ENCODE data around the gene SAP25. TPM values are rescaled to one million over a fixed set of nuclear protein-coding genes. Genes with fewer than 3 reads are reported as not detected.
"Not testable (repeated sequence)": the region's sequence is repeated elsewhere in the genome, so short reads cannot be mapped to it uniquely, and the experiment has no call there.

The SAP25 gene
- polyA plus RNA-seq, 3 donors: 4.4 to 9.6 (median 7.0) TPM

- peak; percentile 100 for DNase-seq
These were observed 34.9 kb downstream of the SAP25 start, which contains the start of gene AGFG2 for GRCh38 chr7:100538654-100539435. Gene AGFG2 (plus strand): TSS chr7:100539203. CDS start chr7:100539347, 144 bp downstream.

- DNase-seq: no peak
These were observed 35.4 kb downstream of the SAP25 start for GRCh38 chr7:100538348-100538653.

GRCh38 chr7:100536695-100537094, 37.0 kb downstream of the SAP25 start:
- DNase-seq: not testable (repeated sequence)

GRCh38 chr7:100535982-100536381, 37.7 kb downstream of the SAP25 start:
- DNase-seq: not testable (repeated sequence)

- no peak for DNase-seq
These were observed 41.3 kb downstream of the SAP25 start for GRCh38 chr7:100532165-100533022.

- DNase-seq: not testable (repeated sequence)
These were observed 45.4 kb downstream of the SAP25 start for GRCh38 chr7:100528108-100528866.

GRCh38 chr7:100523192-100523591, 50.5 kb downstream of the SAP25 start:
- not testable (repeated sequence) for DNase-seq

Other genes with a start within 250 kb of the SAP25 start
- gene PILRB, start 215.8 kb downstream of the SAP25 start, polyA plus RNA-seq (ENCODE audit: insufficient read length in 3 of 3): 10 to 100 TPM; 35.8 to 63.6 (median 63.1) TPM
- 10 to 100 TPM in 1 of 3 donors, 1 to 10 TPM in 2; 4.5 to 10.1 (median 6.3) TPM for gene PILRA, start 200.4 kb downstream of the SAP25 start, polyA plus RNA-seq (ENCODE audit: insufficient read length in 3 of 3)
- gene ZCWPW1, start 145.2 kb downstream of the SAP25 start, polyA plus RNA-seq (ENCODE audit: insufficient read length in 3 of 3): 1 to 10 TPM; 6.3 to 8.4 (median 7.0) TPM
- 10 to 100 TPM; 55.0 to 63.4 (median 62.5) TPM for gene MEPCE, start 144.1 kb downstream of the SAP25 start, polyA plus RNA-seq (ENCODE audit: insufficient read length in 3 of 3)
- gene PPP1R35, start 137.4 kb downstream of the SAP25 start, polyA plus RNA-seq (ENCODE audit: insufficient read length in 3 of 3): 10 to 100 TPM; 20.9 to 23.5 (median 23.2) TPM
- gene SPACDR, start 109.6 kb downstream of the SAP25 start, polyA plus RNA-seq (ENCODE audit: insufficient read length in 3 of 3): 1 to 10 TPM in 2 of 3 donors, under 1 TPM in 1; 0.73 to 1.9 (median 1.3) TPM
- gene TSC22D4, start 94.7 kb downstream of the SAP25 start, polyA plus RNA-seq (ENCODE audit: insufficient read length in 3 of 3): 10 to 100 TPM; 48.2 to 57.9 (median 55.5) TPM
- gene NYAP1, start 90.0 kb downstream of the SAP25 start, polyA plus RNA-seq (ENCODE audit: insufficient read length in 3 of 3): 1 to 10 TPM; 2.4 to 3.2 (median 2.8) TPM
- gene AGFG2, start 34.7 kb downstream of the SAP25 start, polyA plus RNA-seq (ENCODE audit: insufficient read length in 3 of 3): 10 to 100 TPM; 11.3 to 16.6 (median 12.8) TPM
- 10 to 100 TPM; 43.7 to 56.0 (median 46.8) TPM for gene LRCH4, start 12.2 kb upstream of the SAP25 start, polyA plus RNA-seq (ENCODE audit: insufficient read length in 3 of 3)
- gene FBXO24, start 12.4 kb upstream of the SAP25 start, polyA plus RNA-seq (ENCODE audit: insufficient read length in 3 of 3): 1 to 10 TPM; 1.8 to 2.6 (median 2.3) TPM
- gene PCOLCE, start 28.5 kb upstream of the SAP25 start, polyA plus RNA-seq (ENCODE audit: insufficient read length in 3 of 3): 100 to 1,000 TPM; 108 to 146 (median 137) TPM
- gene MOSPD3, start 38.6 kb upstream of the SAP25 start, polyA plus RNA-seq (ENCODE audit: insufficient read length in 3 of 3): 10 to 100 TPM; 26.8 to 31.5 (median 30.3) TPM
- 1 to 10 TPM in 2 of 3 donors, under 1 TPM in 1; 0.80 to 1.2 (median 1.1) TPM for gene TFR2, start 67.7 kb upstream of the SAP25 start, polyA plus RNA-seq (ENCODE audit: insufficient read length in 3 of 3)
- gene ACTL6B, start 82.5 kb upstream of the SAP25 start, polyA plus RNA-seq (ENCODE audit: insufficient read length in 3 of 3): under 1 TPM in 1 of 3 donors, not detected in 2; 0.09 TPM
- 100 to 1,000 TPM; 195 to 236 (median 231) TPM for gene GNB2, start 99.8 kb upstream of the SAP25 start, polyA plus RNA-seq (ENCODE audit: insufficient read length in 3 of 3)
- gene GIGYF1, start 120.3 kb upstream of the SAP25 start, polyA plus RNA-seq (ENCODE audit: insufficient read length in 3 of 3): 10 to 100 TPM; 44.1 to 63.6 (median 52.7) TPM
- gene POP7, start 132.2 kb upstream of the SAP25 start, polyA plus RNA-seq (ENCODE audit: insufficient read length in 3 of 3): 10 to 100 TPM; 29.4 to 33.3 (median 32.6) TPM
- gene EPO, start 146.6 kb upstream of the SAP25 start, polyA plus RNA-seq (ENCODE audit: insufficient read length in 3 of 3): under 1 TPM in 2 of 3 donors, not detected in 1; 0.16 to 0.34 TPM
- gene ZAN, start 159.7 kb upstream of the SAP25 start, polyA plus RNA-seq (ENCODE audit: insufficient read length in 3 of 3): under 1 TPM in 2 of 3 donors, not detected in 1; 0.04 to 0.10 TPM